Stimulated activated CD4-positive, alpha-beta T cell treated with anti-CD3 and anti-CD28 coated beads, Interleukin-15, amount 100 ng/mL, for 24 hours (primary cell): ENCODE measurements around the gene ZNHIT3.
"Not testable (repeated sequence)": the region's sequence is repeated elsewhere in the genome, so short reads cannot be mapped to it uniquely, and the experiment has no call there.

Experiments used
- DNase-seq: peaks from one replicate; pipeline ENCODE4 v3.0.0-alpha.2; 2020

The ZNHIT3 gene

GRCh38 chr17:36485027-36485426 lies 1.5 kb upstream of the ZNHIT3 start:
- DNase-seq: no peak

- no peak for DNase-seq
These were observed 677 bp upstream of the ZNHIT3 start for GRCh38 chr17:36485805-36486203.

GRCh38 chr17:36493956-36494355 lies 7.5 kb downstream of the ZNHIT3 start:
- no peak for DNase-seq

GRCh38 chr17:36494674-36495073 lies 8.2 kb downstream of the ZNHIT3 start:
- DNase-seq: no peak

- DNase-seq: no peak
These were observed 8.6 kb downstream of the ZNHIT3 start for GRCh38 chr17:36495076-36495578.

- DNase-seq: no peak
These were observed 9.7 kb downstream of the ZNHIT3 start for GRCh38 chr17:36496018-36496789.

GRCh38 chr17:36498155-36498554 lies 11.7 kb downstream of the ZNHIT3 start:
- DNase-seq: no peak

GRCh38 chr17:36498560-36499300 lies 12.2 kb downstream of the ZNHIT3 start:
- DNase-seq: no peak

- DNase-seq: no peak
These were observed 14.3 kb downstream of the ZNHIT3 start for GRCh38 chr17:36500745-36501225.

GRCh38 chr17:36501351-36501750 lies 14.9 kb downstream of the ZNHIT3 start:
- no peak for DNase-seq

- DNase-seq: no peak
These were observed 15.5 kb downstream of the ZNHIT3 start for GRCh38 chr17:36501963-36502362.

GRCh38 chr17:36503456-36504155 lies 17.1 kb downstream of the ZNHIT3 start:
- no peak for DNase-seq

GRCh38 chr17:36504156-36504545 lies 17.7 kb downstream of the ZNHIT3 start:
- DNase-seq: no peak

GRCh38 chr17:36505171-36505570 lies 18.7 kb downstream of the ZNHIT3 start:
- no peak for DNase-seq

GRCh38 chr17:36506249-36506826 lies 19.9 kb downstream of the ZNHIT3 start:
- DNase-seq: no peak

GRCh38 chr17:36506831-36507230 lies 20.4 kb downstream of the ZNHIT3 start:
- no peak for DNase-seq

- no peak for DNase-seq
These were observed 20.8 kb downstream of the ZNHIT3 start for GRCh38 chr17:36507266-36507665.

- not testable (repeated sequence) for DNase-seq
These were observed 22.0 kb downstream of the ZNHIT3 start for GRCh38 chr17:36508439-36508838.

GRCh38 chr17:36509272-36509985 lies 22.9 kb downstream of the ZNHIT3 start:
- DNase-seq: no peak

- no peak for DNase-seq
These were observed 24.2 kb downstream of the ZNHIT3 start for GRCh38 chr17:36510636-36511035.

GRCh38 chr17:36511216-36511615 lies 24.7 kb downstream of the ZNHIT3 start:
- DNase-seq: no peak

- DNase-seq: no peak
These were observed 26.2 kb downstream of the ZNHIT3 start for GRCh38 chr17:36512641-36513040.
